Gastrocnemius medialis (tissue), 4 donors: ENCODE measurements around the gene RNU1-4. TPM values are rescaled to one million over a fixed set of nuclear protein-coding genes. Genes with fewer than 3 reads are reported as not detected.
A peak's percentile ranks its signal among the peaks of the same experiment; 100 is the strongest.
"Not testable (repeated sequence)": the region's sequence is repeated elsewhere in the genome, so short reads cannot be mapped to it uniquely, and the experiment has no call there.

Source experiments
- ATAC-seq, 2 donors: fragments of 150-250 bp; one replicate each; pipeline ENCODE4 v1.9.1; 2016
- DNase-seq, 2 donors: peaks; one replicate each; pipeline ENCODE4 v3.0.0-alpha.2; 2019
- H3K27ac ChIP-seq, 4 donors: fragments of 200-600 bp; sonication (generic); 1 replicate in 1 of 4; 2 replicates in 3 of 4; pipeline ENCODE4 v1.5.1; 2016 to 2018; ENCODE audit warnings: mild to moderate bottlenecking in 2 of 4, moderate library complexity in 1 of 4
- H3K27me3 ChIP-seq, 3 donors: fragments of 200-600 bp; sonication (generic) in 2 of 3; 1 replicate in 1 of 3; 2 replicates in 2 of 3; pipeline versions ENCODE4 v1.5.1 to v1.6.0; 2016 to 2019; ENCODE audit warnings: mild to moderate bottlenecking in 1 of 3, moderate library complexity in 1 of 3
- H3K36me3 ChIP-seq, 2 donors: fragments of 200-600 bp; sonication (generic) in 1 of 2; one replicate each; pipeline ENCODE4 v1.5.1; 2017 to 2018
- H3K4me1 ChIP-seq, 2 donors: fragments of 200-600 bp; sonication (generic) in 1 of 2; one replicate each; pipeline ENCODE4 v1.5.1; 2016 to 2017; ENCODE audit warnings: mild to moderate bottlenecking in 2 of 2
- H3K4me3 ChIP-seq, 4 donors: fragments of 200-600 bp; sonication (generic) in 3 of 4; 1 replicate in 1 of 4; 2 replicates in 3 of 4; pipeline ENCODE4 v1.5.1; 2016 to 2019; ENCODE audit warnings: mild to moderate bottlenecking in 2 of 4
- H3K9me3 ChIP-seq, 3 donors: fragments of 200-600 bp; sonication (generic) in 2 of 3; 1 replicate in 1 of 3; 2 replicates in 2 of 3; pipeline ENCODE4 v1.5.1; 2016 to 2019
- in situ Hi-C, 4 donors: fragments of 200-750 bp; cut with MboI; loops; one replicate each; pipeline versions ENCODE4 v1.15.0 to v1.8.0; 2017; ENCODE audit warnings: low sequenced_read_pairs in 4 of 4
- intact Hi-C: fragments of 100-400 bp; cut with DNase I; formaldehyde crosslinking; loops from one replicate; pipeline ENCODE4 v1.15.1; 2023; ENCODE audit warnings: low total_unique reads
- total RNA-seq, 4 donors: library from RNA; depleted of rRNA; stranded (reverse); fragments of >200 nt; gene quantifications; one replicate each; pipeline versions ENCODE4 v1.1.0 to v1.2.3, GENCODE V29; 2016

RNU1-4 gene
- total RNA-seq, 4 donors from 2014 or later, result under 0.01 TPM; not detected in 3

GRCh38 chr1:16755932-16756331 lies 15.6 kb downstream of the RNU1-4 start:
- H3K27me3 ChIP-seq, result peaks cover 5 to 11% (median 9%) of the 10 kb centered on the region in 3 donors
- H3K4me3 ChIP-seq, in situ Hi-C loops, intact Hi-C loops, H3K9me3 ChIP-seq, ATAC-seq, H3K36me3 ChIP-seq, H3K27ac ChIP-seq, H3K4me1 ChIP-seq, DNase-seq: not testable (repeated sequence)

- ATAC-seq, in situ Hi-C loops: not testable (repeated sequence)
Observed at GRCh38 chr1:16757574-16757973, 17.3 kb downstream of the RNU1-4 start.

GRCh38 chr1:16758060-16758459 lies 17.7 kb downstream of the RNU1-4 start:
- DNase-seq, H3K27ac ChIP-seq, intact Hi-C loops, H3K4me3 ChIP-seq, H3K4me1 ChIP-seq, ATAC-seq, H3K9me3 ChIP-seq, in situ Hi-C loops, H3K36me3 ChIP-seq: not testable (repeated sequence)
- H3K27me3 ChIP-seq, result peaks cover 5 to 11% (median 9%) of the 10 kb centered on the region in 3 donors

More at GRCh38 chr1:16757574-16757973, 17.3 kb downstream of the RNU1-4 start:
- H3K27me3 ChIP-seq, result peaks cover 5 to 11% (median 9%) of the 10 kb centered on the region in 3 donors
- H3K9me3 ChIP-seq, intact Hi-C loops, DNase-seq, H3K36me3 ChIP-seq, H3K27ac ChIP-seq, H3K4me1 ChIP-seq, H3K4me3 ChIP-seq: not testable (repeated sequence)

- in situ Hi-C loops, DNase-seq, H3K4me1 ChIP-seq, ATAC-seq, H3K9me3 ChIP-seq, H3K27ac ChIP-seq, H3K36me3 ChIP-seq, H3K4me3 ChIP-seq, intact Hi-C loops: not testable (repeated sequence)
- H3K27me3 ChIP-seq, result peaks cover 5 to 11% (median 9%) of the 10 kb centered on the region in 3 donors
Observed at GRCh38 chr1:16759041-16759493, 18.8 kb downstream of the RNU1-4 start.

GRCh38 chr1:16759650-16760455 lies 19.5 kb downstream of the RNU1-4 start:
- H3K27ac ChIP-seq, H3K4me1 ChIP-seq, H3K9me3 ChIP-seq, DNase-seq, intact Hi-C loops, H3K36me3 ChIP-seq, H3K4me3 ChIP-seq, in situ Hi-C loops: not testable (repeated sequence)
- H3K27me3 ChIP-seq, result peaks cover 5 to 16% (median 12%) of the 10 kb centered on the region in 3 donors
- peak in 1 of 2 donors; percentile 20 for ATAC-seq

- ATAC-seq, intact Hi-C loops, H3K9me3 ChIP-seq, H3K4me1 ChIP-seq, H3K4me3 ChIP-seq, in situ Hi-C loops, H3K36me3 ChIP-seq, H3K27ac ChIP-seq, DNase-seq: not testable (repeated sequence)
- H3K27me3 ChIP-seq, result peaks cover 5 to 16% (median 12%) of the 10 kb centered on the region in 3 donors
Observed at GRCh38 chr1:16760456-16760765, 20.1 kb downstream of the RNU1-4 start.

GRCh38 chr1:16760801-16761200 lies 20.5 kb downstream of the RNU1-4 start:
- H3K9me3 ChIP-seq, H3K36me3 ChIP-seq, in situ Hi-C loops, H3K4me1 ChIP-seq, H3K27ac ChIP-seq, ATAC-seq, DNase-seq, H3K4me3 ChIP-seq, intact Hi-C loops: not testable (repeated sequence)
- H3K27me3 ChIP-seq, result peaks cover 5 to 16% (median 12%) of the 10 kb centered on the region in 3 donors

GRCh38 chr1:16764248-16764819 lies 24.0 kb downstream of the RNU1-4 start:
- H3K4me1 ChIP-seq, H3K27ac ChIP-seq, DNase-seq, H3K36me3 ChIP-seq, intact Hi-C loops, ATAC-seq, H3K4me3 ChIP-seq, in situ Hi-C loops, H3K9me3 ChIP-seq: not testable (repeated sequence)
- H3K27me3 ChIP-seq, result peaks cover 0 to 14% (median 12%) of the 10 kb centered on the region in 3 donors

- H3K4me3 ChIP-seq, result peak overlapping the region in 1 of 4 donors; percentile 16
- H3K9me3 ChIP-seq, H3K27ac ChIP-seq, H3K4me1 ChIP-seq, H3K36me3 ChIP-seq, in situ Hi-C loops, intact Hi-C loops: not testable (repeated sequence)
- DNase-seq (peak in 1 of 2 donors; percentile 11), ATAC-seq (peak; percentile 21 to 53)
- H3K27me3 ChIP-seq, result peaks cover 0 to 13% (median 12%) of the 10 kb centered on the region in 3 donors
Observed at GRCh38 chr1:16764820-16765655, 24.7 kb downstream of the RNU1-4 start.

- in situ Hi-C loops, H3K4me1 ChIP-seq, H3K36me3 ChIP-seq, H3K27me3 ChIP-seq, intact Hi-C loops, H3K27ac ChIP-seq, H3K9me3 ChIP-seq: not testable (repeated sequence)
- DNase-seq, result peak in 1 of 2 donors; percentile 25
- H3K4me3 ChIP-seq, result peak overlapping the region in 1 of 4 donors; percentile 16
- ATAC-seq, result peak; percentile 73 to 82
Observed at GRCh38 chr1:16765731-16766605, 25.7 kb downstream of the RNU1-4 start.
